ENCODE results near the gene HIP1. TPM values are rescaled to one million over a fixed set of nuclear protein-coding genes. Genes with fewer than 3 reads are reported as not detected.

HIP1 gene
- total RNA-seq, 1 donor from 2014 or later, result 14.0 TPM

DNA sequence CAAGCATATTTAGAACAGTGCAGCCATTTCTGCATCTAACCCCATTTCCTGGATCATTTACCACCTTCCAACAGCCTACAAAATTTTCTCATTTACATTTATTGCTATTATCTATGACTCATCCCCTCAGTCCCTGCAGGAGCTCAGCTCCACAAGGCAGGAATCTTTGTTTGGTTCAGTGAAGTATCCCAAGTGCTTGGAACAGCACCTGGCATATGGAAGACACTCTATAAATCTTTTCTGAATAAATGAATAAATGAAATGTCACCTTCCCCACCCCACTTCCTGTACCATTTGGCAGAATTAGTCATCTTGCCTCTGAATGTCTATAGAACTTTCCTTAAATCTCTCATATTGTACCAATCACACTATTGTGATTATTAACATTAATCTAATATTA lies 110.7 kb downstream of the HIP1 start:
- H3K27ac Mint-ChIP-seq (ENCODE audit: unreplicated experiment), result no peak overlapping the region
- H3K9ac ChIP-seq (ENCODE audit: low read length), result no peak overlapping the region
- H3K27me3 ChIP-seq (ENCODE audit: insufficient read depth, low read length), result no peaks in the 10 kb centered on the region
- peaks cover 18% of the 10 kb centered on the region for H3K9me3 Mint-ChIP-seq (ENCODE audit: unreplicated experiment)
- H3K36me3 Mint-ChIP-seq (ENCODE audit: low read depth, unreplicated experiment), result peaks cover 9% of the 10 kb centered on the region
- no peaks in the 10 kb centered on the region for H3K36me3 ChIP-seq (ENCODE audit: insufficient read depth, low read length)
- no peaks in the 10 kb centered on the region for H3K79me2 ChIP-seq (ENCODE audit: insufficient read depth, low read length)
- H3K4me3 Mint-ChIP-seq (ENCODE audit: unreplicated experiment), result no peak overlapping the region
- H3K9me3 ChIP-seq (ENCODE audit: insufficient read depth, low read depth, low read length), result peaks cover 8% of the 10 kb centered on the region
- TF ChIP-seq, protein P1, sequence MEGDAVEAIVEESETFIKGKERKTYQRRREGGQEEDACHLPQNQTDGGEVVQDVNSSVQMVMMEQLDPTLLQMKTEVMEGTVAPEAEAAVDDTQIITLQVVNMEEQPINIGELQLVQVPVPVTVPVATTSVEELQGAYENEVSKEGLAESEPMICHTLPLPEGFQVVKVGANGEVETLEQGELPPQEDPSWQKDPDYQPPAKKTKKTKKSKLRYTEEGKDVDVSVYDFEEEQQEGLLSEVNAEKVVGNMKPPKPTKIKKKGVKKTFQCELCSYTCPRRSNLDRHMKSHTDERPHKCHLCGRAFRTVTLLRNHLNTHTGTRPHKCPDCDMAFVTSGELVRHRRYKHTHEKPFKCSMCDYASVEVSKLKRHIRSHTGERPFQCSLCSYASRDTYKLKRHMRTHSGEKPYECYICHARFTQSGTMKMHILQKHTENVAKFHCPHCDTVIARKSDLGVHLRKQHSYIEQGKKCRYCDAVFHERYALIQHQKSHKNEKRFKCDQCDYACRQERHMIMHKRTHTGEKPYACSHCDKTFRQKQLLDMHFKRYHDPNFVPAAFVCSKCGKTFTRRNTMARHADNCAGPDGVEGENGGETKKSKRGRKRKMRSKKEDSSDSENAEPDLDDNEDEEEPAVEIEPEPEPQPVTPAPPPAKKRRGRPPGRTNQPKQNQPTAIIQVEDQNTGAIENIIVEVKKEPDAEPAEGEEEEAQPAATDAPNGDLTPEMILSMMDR (IDR thresholded peaks at IDR 0.05; ENCODE audit: insufficient read depth, low read depth, low read length), result no peak
- TF ChIP-seq EZH2 (IDR thresholded peaks at IDR 0.05; ENCODE audit: insufficient read depth, low read length), result no peak
- H2AFZ ChIP-seq (ENCODE audit: low read depth, low read length), result no peak overlapping the region
- no peak for FAIRE-seq
- no peak overlapping the region for H3K4me2 ChIP-seq (ENCODE audit: low read length)
- no peak overlapping the region for H3K27ac ChIP-seq (ENCODE audit: low read depth, low read length)
- peaks cover 15% of the 10 kb centered on the region for H3K4me1 Mint-ChIP-seq (ENCODE audit: low read depth, unreplicated experiment)
- no peaks in the 10 kb centered on the region for H3K27me3 Mint-ChIP-seq (ENCODE audit: low read depth, unreplicated experiment)
- H3K4me3 ChIP-seq (ENCODE audit: insufficient read depth, low read depth, low read length), result no peak overlapping the region
- no peaks in the 10 kb centered on the region for H4K20me1 ChIP-seq (ENCODE audit: insufficient read depth, low read length)
- no peak for DNase-seq (ENCODE audit: low read depth)
- H3K4me1 ChIP-seq (ENCODE audit: insufficient read depth, low read length), result no peaks in the 10 kb centered on the region

DNA sequence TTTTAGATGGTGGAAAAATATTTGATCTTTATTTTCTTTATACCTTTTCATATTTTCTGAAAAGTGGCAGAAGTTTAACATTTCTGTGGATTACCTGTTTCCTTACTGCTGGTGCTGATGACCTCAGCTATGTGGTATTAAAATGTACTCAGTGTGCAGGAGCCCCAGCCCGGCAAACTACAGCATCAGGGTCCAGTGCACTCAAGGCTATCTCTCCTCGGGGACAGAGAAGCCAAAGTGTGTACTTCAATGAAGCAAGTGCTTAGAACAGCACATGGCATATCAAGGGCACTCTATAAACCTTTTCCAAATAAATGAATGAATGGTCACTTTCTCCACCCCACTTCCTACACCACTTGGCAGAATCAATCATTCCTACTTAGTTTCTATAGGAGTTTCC lies 111.8 kb downstream of the HIP1 start:
- no peaks in the 10 kb centered on the region for H3K27me3 Mint-ChIP-seq (ENCODE audit: low read depth, unreplicated experiment)
- no peak overlapping the region for H3K27ac Mint-ChIP-seq (ENCODE audit: unreplicated experiment)
- Histone ChIP-seq H3K4me1 (ENCODE audit: insufficient read depth, low read length) (no peaks in the 10 kb centered on the region), H2AFZ (ENCODE audit: low read depth, low read length) (no peak overlapping the region), H3K79me2 (ENCODE audit: insufficient read depth, low read length) (no peaks in the 10 kb centered on the region), H3K27ac (ENCODE audit: low read depth, low read length) (no peak overlapping the region), H3K4me2 (ENCODE audit: low read length) (no peak overlapping the region), H3K9ac (ENCODE audit: low read length) (no peak overlapping the region), H3K4me3 (ENCODE audit: insufficient read depth, low read depth, low read length) (no peak overlapping the region), H3K9me3 (ENCODE audit: insufficient read depth, low read depth, low read length) (peaks cover 8% of the 10 kb centered on the region), H3K36me3 (ENCODE audit: insufficient read depth, low read length) (no peaks in the 10 kb centered on the region), H4K20me1 (ENCODE audit: insufficient read depth, low read length) (no peaks in the 10 kb centered on the region), H3K27me3 (ENCODE audit: insufficient read depth, low read length) (no peaks in the 10 kb centered on the region)
- H3K9me3 Mint-ChIP-seq (ENCODE audit: unreplicated experiment), result peaks cover 18% of the 10 kb centered on the region
- peaks cover 15% of the 10 kb centered on the region for H3K4me1 Mint-ChIP-seq (ENCODE audit: low read depth, unreplicated experiment)
- FAIRE-seq, result no peak
- DNase-seq (ENCODE audit: low read depth), result no peak
- H3K4me3 Mint-ChIP-seq (ENCODE audit: unreplicated experiment), result no peak overlapping the region
- TF ChIP-seq EZH2 (IDR thresholded peaks at IDR 0.05; ENCODE audit: insufficient read depth, low read length), result no peak
- TF ChIP-seq, protein P1 (IDR thresholded peaks at IDR 0.05; ENCODE audit: insufficient read depth, low read depth, low read length), result no peak
- H3K36me3 Mint-ChIP-seq (ENCODE audit: low read depth, unreplicated experiment), result peaks cover 9% of the 10 kb centered on the region

DNA sequence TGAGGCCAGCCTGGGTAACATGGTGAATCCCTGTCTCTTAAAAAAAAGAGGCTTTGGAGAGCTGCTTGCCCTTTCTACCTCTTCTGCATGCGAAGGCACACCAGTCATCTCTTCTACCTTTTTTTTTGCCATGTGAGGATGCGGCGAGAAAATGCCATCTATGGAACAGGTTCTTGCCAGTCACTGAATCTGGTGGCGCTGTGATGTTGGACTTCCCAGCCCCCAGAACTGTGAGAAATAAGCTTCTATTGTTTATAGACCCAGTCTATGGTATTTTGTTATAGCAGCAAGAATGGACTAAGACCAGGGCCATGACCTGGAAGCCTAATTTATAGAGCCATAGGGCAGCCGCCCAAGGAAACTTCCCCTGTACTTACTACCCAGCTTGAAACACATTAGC lies 112.9 kb downstream of the HIP1 start:
- Histone ChIP-seq H3K9me3 (ENCODE audit: insufficient read depth, low read depth, low read length) (peaks cover 8% of the 10 kb centered on the region), H3K27ac (ENCODE audit: low read depth, low read length) (no peak overlapping the region), H3K4me3 (ENCODE audit: insufficient read depth, low read depth, low read length) (no peak overlapping the region), H3K4me2 (ENCODE audit: low read length) (no peak overlapping the region), H3K36me3 (ENCODE audit: insufficient read depth, low read length) (no peaks in the 10 kb centered on the region), H4K20me1 (ENCODE audit: insufficient read depth, low read length) (no peaks in the 10 kb centered on the region), H3K4me1 (ENCODE audit: insufficient read depth, low read length) (no peaks in the 10 kb centered on the region), H3K27me3 (ENCODE audit: insufficient read depth, low read length) (no peaks in the 10 kb centered on the region), H2AFZ (ENCODE audit: low read depth, low read length) (no peak overlapping the region), H3K79me2 (ENCODE audit: insufficient read depth, low read length) (no peaks in the 10 kb centered on the region), H3K9ac (ENCODE audit: low read length) (no peak overlapping the region)
- no peak overlapping the region for H3K4me3 Mint-ChIP-seq (ENCODE audit: unreplicated experiment)
- no peaks in the 10 kb centered on the region for H3K27me3 Mint-ChIP-seq (ENCODE audit: low read depth, unreplicated experiment)
- TF ChIP-seq EZH2 (IDR thresholded peaks at IDR 0.05; ENCODE audit: insufficient read depth, low read length), result no peak
- TF ChIP-seq, protein P1 (IDR thresholded peaks at IDR 0.05; ENCODE audit: insufficient read depth, low read depth, low read length), result no peak
- no peak overlapping the region for H3K27ac Mint-ChIP-seq (ENCODE audit: unreplicated experiment)
- DNase-seq (ENCODE audit: low read depth) (no peak), FAIRE-seq (no peak)
- H3K4me1 Mint-ChIP-seq (ENCODE audit: low read depth, unreplicated experiment), result peaks cover 15% of the 10 kb centered on the region
- peaks cover 9% of the 10 kb centered on the region for H3K36me3 Mint-ChIP-seq (ENCODE audit: low read depth, unreplicated experiment)
- peaks cover 22% of the 10 kb centered on the region for H3K9me3 Mint-ChIP-seq (ENCODE audit: unreplicated experiment)

Data from astrocyte (in vitro differentiated cells and primary cell).